K562 (cell line): ENCODE data around the gene AGFG2. TPM values are rescaled to one million over a fixed set of nuclear protein-coding genes. Genes with fewer than 3 reads are reported as not detected.

Source experiments
- ATAC-seq: fragments of 200-7000 bp; cut with Tn5 transposase; 3 replicates; pipeline ENCODE4 v1.9.1; 2020; ENCODE audit warnings: moderate library complexity
- BruUV-seq: library from RNA; stranded (reverse); fragments of 400-500 nt; replicated peaks from 2 replicates; lab custom pipeline; 2021; lab: Mats Ljungman, UMichigan
- CTCF ChIA-PET: fragments of 300-600 bp; formaldehyde crosslinking; extraction: SDS; loops from one replicate; lab custom pipeline; 2021; ENCODE audit warnings: low intra/inter-chr PET ratio; lab: Yijun Ruan, JAX
- POLR2A ChIA-PET: fragments of 300-600, 350-650 bp; sonication (Branson Sonifier 250); formaldehyde crosslinking; extraction: SDS; loops from one replicate; lab custom pipeline; 2021; ENCODE audit warnings: antibody characterized with exemption, inconsistent platforms; lab: Yijun Ruan, JAX
- DNase-seq, 4 experiments: peaks; one replicate each; pipeline versions ENCODE4 v3.0.0 to v3.0.0-alpha.2; 2011 to 2018; ENCODE audit warnings: low spot score in 3 of 4, mixed read lengths in 3 of 4; ENCODE audit errors: extremely low read depth in 1 of 4
- FAIRE-seq: peaks from 2 replicates; lab custom pipeline; 2011; peaks lifted over from hg19 to GRCh38; lab: Jason Lieb, UNC
- H2AFZ ChIP-seq: 2 replicates; pipeline ENCODE4 v1.6.0; 2011; ENCODE audit warnings: low read depth, low read length, control low read depth, inconsistent platforms
- H3K27ac ChIP-seq: fragments of 200-600 bp; 3 replicates; pipeline ENCODE4 v1.8.0; 2011; ENCODE audit warnings: low read depth, mild to moderate bottlenecking, control low read depth, inconsistent platforms, low read length, moderate library complexity, mixed read lengths; ENCODE audit errors: extremely low read depth
- H3K27me3 ChIP-seq, 2 experiments: fragments of 300-600 bp in 1 of 2; 2 replicates in 1 of 2; 3 replicates in 1 of 2; pipeline versions ENCODE4 v1.6.0 to v1.8.0; 2011; ENCODE audit warnings: inconsistent platforms in 2 of 2, low read length in 2 of 2, mild to moderate bottlenecking in 1 of 2, mixed read lengths in 1 of 2, moderate library complexity in 1 of 2; ENCODE audit not compliant: control insufficient read depth in 2 of 2, insufficient read depth in 2 of 2
- H3K36me3 ChIP-seq: fragments of 300-600 bp; 3 replicates; pipeline ENCODE4 v1.8.0; 2011; ENCODE audit warnings: mild to moderate bottlenecking, low read length, inconsistent platforms; ENCODE audit not compliant: control insufficient read depth, insufficient read depth
- H3K4me1 ChIP-seq, 2 experiments: fragments of 200-600 bp in 1 of 2; replicated peaks in 1 of 2; 2 replicates in 1 of 2; 3 replicates in 1 of 2; pipeline versions ENCODE4 v1.5.1 to v1.8.0; 2011; ENCODE audit warnings: inconsistent platforms in 2 of 2, low read length in 2 of 2, mild to moderate bottlenecking in 1 of 2, mixed read lengths in 1 of 2, moderate library complexity in 1 of 2; ENCODE audit not compliant: control insufficient read depth in 2 of 2, insufficient read depth in 2 of 2
- H3K4me2 ChIP-seq: 2 replicates; pipeline ENCODE4 v1.6.1; 2011; ENCODE audit warnings: low read length, control low read depth, inconsistent platforms, mixed read lengths; ENCODE audit not compliant: insufficient read depth
- H3K4me3 ChIP-seq: fragments of 200-600 bp; sonication (generic), shearing (Covaris generic); 2 replicates; pipeline ENCODE4 v1.5.1; 2016; ENCODE audit warnings: control low read depth, inconsistent platforms
- H3K79me2 ChIP-seq: fragments of 200-600 bp; 3 replicates; pipeline ENCODE4 v1.8.0; 2011; ENCODE audit warnings: low read length, inconsistent platforms; ENCODE audit not compliant: control insufficient read depth, insufficient read depth
- H3K9ac ChIP-seq, 2 experiments: 2 replicates each; pipeline versions ENCODE4 v1.6.0 to v1.6.1; 2011; ENCODE audit warnings: low read depth in 2 of 2, low read length in 2 of 2, control low read depth in 1 of 2, inconsistent platforms in 1 of 2, mild to moderate bottlenecking in 1 of 2, mixed read lengths in 1 of 2; ENCODE audit not compliant: insufficient read depth in 1 of 2
- H3K9me1 ChIP-seq: one replicate; pipeline ENCODE4 v1.6.0; 2011; ENCODE audit warnings: inconsistent platforms, mild to moderate bottlenecking, low read length, moderate library complexity; ENCODE audit not compliant: control insufficient read depth, insufficient read depth
- H3K9me3 ChIP-seq: replicated peaks from 2 replicates; pipeline ENCODE4 v1.5.1; 2011; ENCODE audit warnings: low read depth, low read length, inconsistent platforms; ENCODE audit not compliant: control insufficient read depth, insufficient read depth
- H4K20me1 ChIP-seq: replicated peaks from 2 replicates; pipeline ENCODE4 v1.6.1; 2011; ENCODE audit warnings: low read length, inconsistent platforms, mixed read lengths; ENCODE audit not compliant: control insufficient read depth, insufficient read depth
- MBD2 ChIP-seq: sonication (generic); IDR thresholded peaks from 2 replicates; pipeline ENCODE4 v1.6.1; 2016; ENCODE audit warnings: low read depth, borderline replicate concordance
- POLR2B ChIP-seq: fragments of 450-650 bp; IDR thresholded peaks from 2 replicates; pipeline ENCODE4 v1.6.1; 2018; ENCODE audit warnings: low read depth; ENCODE audit not compliant: partially characterized antibody
- POLR2G ChIP-seq: fragments of 200-400 bp; formaldehyde crosslinking; IDR thresholded peaks from 2 replicates; pipeline ENCODE4 v1.6.1; 2017; ENCODE audit warnings: low read depth, mild to moderate bottlenecking, antibody characterized with exemption, low read length, moderate library complexity
- WGBS: fragments of 100-300 bp; shearing (Covaris generic); methylation state at CpG from one replicate; pipeline ENCODE4 v1.1.6; 2016; ENCODE audit warnings: low coverage, mixed read lengths; ENCODE audit not compliant: insufficient coverage; ENCODE audit errors: missing lambda C conversion rate; 5-methylcytosine and 5-hydroxymethylcytosine counted together
- in situ Hi-C: fragments of 300-500 bp; cut with MboI; formaldehyde crosslinking; loops from 4 replicates; pipeline ENCODE4 v1.15.0; 2018; ENCODE audit warnings: inconsistent platforms, mixed read lengths
- intact Hi-C: fragments of 100-400 bp; cut with micrococcal nuclease; formaldehyde crosslinking; loops from 2 replicates; pipeline ENCODE4 v1.14.2; 2022
- polyA plus RNA-seq, 8 experiments: library from polyadenylated mRNA; depleted of rRNA in 4 of 8; stranded (reverse) in 5 of 8; unstranded in 3 of 8; fragments of >200 nt; fragmentation: Nextera tagmentation in 2 of 8; fragmentation: Illumina TruSeq in 1 of 8; extraction: Ambion mirVana in 2 of 8; extraction: Trizol in 1 of 8; gene quantifications; 2 replicates each; pipeline versions ENCODE4 v1.2.1 to v1.2.3, GENCODE V29; 2011 to 2014; ENCODE audit warnings: inconsistent platforms in 1 of 8, missing spikeins in 1 of 8
- total RNA-seq, 7 experiments: library from RNA; depleted of rRNA in 6 of 7; stranded (reverse); fragments of >200 nt in 6 of 7; fragmentation: Illumina TruSeq in 2 of 7; extraction: Trizol in 2 of 7; gene quantifications; 2 replicates each; pipeline versions ENCODE4 v1.2.1 to v1.2.3, GENCODE V29; 2011 to 2021; ENCODE audit warnings: low replicate concordance in 1 of 7

The AGFG2 gene
- total and polyA plus RNA-seq, 9 of the 15 experiments (the other 6 are each of a cell fraction or from before 2014, with no cell fraction given) = 0.31 to 23.1 (median 6.5) TPM

DNA sequence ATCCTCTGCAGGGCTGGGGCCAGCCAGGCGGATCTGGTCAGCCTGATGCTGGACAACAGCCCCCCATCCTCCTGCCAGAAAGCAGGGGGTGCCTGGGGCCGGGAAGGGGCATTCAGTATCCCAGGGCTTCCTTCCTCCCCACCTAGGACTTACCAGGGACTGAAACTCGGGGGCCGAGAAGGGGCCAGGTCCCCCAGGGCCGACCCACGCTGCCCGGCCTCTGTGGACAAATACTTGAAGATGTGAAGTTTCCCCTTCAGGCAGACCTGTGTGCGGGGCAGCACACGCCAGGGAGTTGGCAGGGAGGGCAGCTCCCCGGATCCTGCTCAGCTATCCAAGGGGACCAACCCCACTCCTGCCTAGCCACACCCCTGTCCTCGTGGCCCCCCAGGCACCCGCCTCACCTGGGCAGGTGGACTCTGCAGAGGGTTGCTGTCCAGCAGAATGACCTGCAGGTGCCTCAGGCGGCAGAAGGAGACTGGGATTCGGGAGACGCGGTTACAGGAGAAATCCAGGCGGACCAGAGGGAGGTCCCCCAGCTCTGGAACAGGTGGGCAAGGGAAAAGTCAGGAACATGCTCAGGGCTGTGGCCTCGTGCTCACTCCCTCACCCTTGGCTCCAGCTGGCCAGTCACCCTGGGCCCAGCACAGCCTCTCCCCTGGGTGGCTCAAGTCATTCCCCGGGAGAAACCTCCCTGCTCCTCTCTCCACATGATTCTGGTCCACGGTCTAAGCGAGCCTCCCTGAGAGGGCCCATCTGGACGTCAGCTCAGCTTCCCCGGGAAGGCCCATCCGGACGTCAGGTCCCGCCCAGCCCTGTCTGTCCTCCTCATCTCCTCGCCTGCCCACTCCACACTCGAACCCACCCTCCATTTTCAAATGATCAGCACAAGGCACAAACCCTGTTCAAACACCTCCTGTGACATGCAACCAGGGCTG lies 39.5 kb downstream of the AGFG2 start:
- Histone ChIP-seq H3K4me3 (no peak overlapping the region), H2AFZ (no peak overlapping the region), H3K9me3 (no peaks in the 10 kb centered on the region), H3K79me2 (peaks cover 8% of the 10 kb centered on the region), H3K9me1 (no peaks in the 10 kb centered on the region), H3K36me3 (peaks cover 93% of the 10 kb centered on the region), H3K4me1 (peaks cover 9 to 65% of the 10 kb centered on the region in 2 experiments), H3K4me2 (no peak overlapping the region), H3K27ac (no peak overlapping the region), H3K27me3 (no peaks in the 10 kb centered on the region), H4K20me1 (peaks cover 7% of the 10 kb centered on the region), H3K9ac (peak overlapping the region in 1 of 2 experiments; percentile 76; a peak in 2 of 4 replicates)
- no peak for DNase-seq
- no peak for FAIRE-seq
- ChIA-PET POLR2A (interaction anchor here (0.6 to 3.6 kb wide), 5 partner anchors 8 to 127 kb away, joined by 3 to 27 read pairs (median 3); partner anchors contain the start of genes FBXO24, LRCH4 and POP7), CTCF (no interaction called here)
- no TSS peak for BruUV-seq
- peak; percentile 17 for TF ChIP-seq POLR2B
- TF ChIP-seq POLR2G = peak; percentile 49
- TF ChIP-seq MBD2 = no peak
- in situ Hi-C loops = no loop called here
- WGBS = 93% methylated on average over 24 of the region's 28 CpGs
- no peak for ATAC-seq
- intact Hi-C loops = no loop called here
